Measurements from ENCODE around the gene MTA3. TPM values are rescaled to one million over a fixed set of nuclear protein-coding genes. Genes with fewer than 3 reads are reported as not detected.

Gene MTA3
- total RNA-seq, 1 donor from 2014 or later: 39.8 TPM

- H3K4me1 Mint-ChIP-seq (ENCODE audit: low read depth): peaks cover 25% of the 10 kb centered on the region
- no peaks in the 10 kb centered on the region for H3K9me3 Mint-ChIP-seq
- peaks cover 11% of the 10 kb centered on the region for H3K36me3 Mint-ChIP-seq (ENCODE audit: low read depth)
- no peak overlapping the region for H3K4me3 Mint-ChIP-seq (ENCODE audit: low read depth)
- intact Hi-C loops (cut with micrococcal nuclease): no loop called here
- H3K27me3 Mint-ChIP-seq (ENCODE audit: low read depth): no peaks in the 10 kb centered on the region
- H3K27ac Mint-ChIP-seq: no peak overlapping the region
- no peak for DNase-seq (ENCODE audit: low spot score)
These were observed 89.9 kb downstream of the MTA3 start for GRCh38 chr2:42658306-42658705.

GRCh38 chr2:42659609-42660008, 91.2 kb downstream of the MTA3 start:
- no peak for DNase-seq (ENCODE audit: low spot score)
- H3K9me3 Mint-ChIP-seq: no peaks in the 10 kb centered on the region
- H3K4me3 Mint-ChIP-seq (ENCODE audit: low read depth): no peak overlapping the region
- peaks cover 22% of the 10 kb centered on the region for H3K4me1 Mint-ChIP-seq (ENCODE audit: low read depth)
- H3K36me3 Mint-ChIP-seq (ENCODE audit: low read depth): peaks cover 9% of the 10 kb centered on the region
- H3K27me3 Mint-ChIP-seq (ENCODE audit: low read depth): no peaks in the 10 kb centered on the region
- intact Hi-C loops (cut with micrococcal nuclease): loop anchor here (5.0 to 10.0 kb wide), 2 partner anchors 85 to 147 kb away; no protein-coding TSS in a partner anchor
- no peak overlapping the region for H3K27ac Mint-ChIP-seq

- peak; percentile 39 for DNase-seq (ENCODE audit: low spot score)
- Mint-ChIP-seq H3K36me3 (ENCODE audit: low read depth) (peaks cover 4% of the 10 kb centered on the region), H3K4me3 (ENCODE audit: low read depth) (no peak overlapping the region), H3K27me3 (ENCODE audit: low read depth) (no peaks in the 10 kb centered on the region), H3K4me1 (ENCODE audit: low read depth) (peaks cover 14% of the 10 kb centered on the region), H3K27ac (no peak overlapping the region), H3K9me3 (no peaks in the 10 kb centered on the region)
- intact Hi-C loops (cut with micrococcal nuclease): loop anchor here (1.0 to 10.0 kb wide), 3 partner anchors 88 to 168 kb away; no protein-coding TSS in a partner anchor
These were observed 94.8 kb downstream of the MTA3 start for GRCh38 chr2:42663106-42663780.

- Mint-ChIP-seq H3K9me3 (no peaks in the 10 kb centered on the region), H3K36me3 (ENCODE audit: low read depth) (peaks cover 3% of the 10 kb centered on the region), H3K27ac (no peak overlapping the region), H3K4me3 (ENCODE audit: low read depth) (no peak overlapping the region), H3K4me1 (ENCODE audit: low read depth) (peaks cover 14% of the 10 kb centered on the region), H3K27me3 (ENCODE audit: low read depth) (no peaks in the 10 kb centered on the region)
- intact Hi-C loops (cut with micrococcal nuclease): loop anchor here (1.0 to 10.0 kb wide), 3 partner anchors 89 to 169 kb away; no protein-coding TSS in a partner anchor
- no peak for DNase-seq (ENCODE audit: low spot score)
These were observed 95.4 kb downstream of the MTA3 start for GRCh38 chr2:42663828-42664227.

- Mint-ChIP-seq H3K27me3 (ENCODE audit: low read depth) (no peaks in the 10 kb centered on the region), H3K4me1 (ENCODE audit: low read depth) (peaks cover 5% of the 10 kb centered on the region), H3K9me3 (no peaks in the 10 kb centered on the region), H3K36me3 (ENCODE audit: low read depth) (peaks cover 5% of the 10 kb centered on the region), H3K27ac (no peak overlapping the region), H3K4me3 (ENCODE audit: low read depth) (no peak overlapping the region)
- DNase-seq (ENCODE audit: low spot score): no peak
- intact Hi-C loops (cut with micrococcal nuclease): no loop called here
These were observed 105.7 kb downstream of the MTA3 start for GRCh38 chr2:42673989-42674579.

- Mint-ChIP-seq H3K27ac (no peak overlapping the region), H3K4me1 (ENCODE audit: low read depth) (no peaks in the 10 kb centered on the region), H3K27me3 (ENCODE audit: low read depth) (no peaks in the 10 kb centered on the region), H3K36me3 (ENCODE audit: low read depth) (peaks cover 5% of the 10 kb centered on the region), H3K9me3 (no peaks in the 10 kb centered on the region), H3K4me3 (ENCODE audit: low read depth) (no peak overlapping the region)
- DNase-seq (ENCODE audit: low spot score): no peak
- intact Hi-C loops (cut with micrococcal nuclease): no loop called here
These were observed 107.4 kb downstream of the MTA3 start for GRCh38 chr2:42675815-42676214.

- intact Hi-C loops (cut with micrococcal nuclease): no loop called here
- Mint-ChIP-seq H3K27me3 (ENCODE audit: low read depth) (no peaks in the 10 kb centered on the region), H3K4me1 (ENCODE audit: low read depth) (peaks cover 1% of the 10 kb centered on the region), H3K4me3 (ENCODE audit: low read depth) (no peak overlapping the region), H3K27ac (no peak overlapping the region), H3K9me3 (no peaks in the 10 kb centered on the region), H3K36me3 (ENCODE audit: low read depth) (peaks cover 9% of the 10 kb centered on the region)
- no peak for DNase-seq (ENCODE audit: low spot score)
These were observed 116.9 kb downstream of the MTA3 start for GRCh38 chr2:42685303-42685702.

- peaks cover 14% of the 10 kb centered on the region for H3K4me1 Mint-ChIP-seq (ENCODE audit: low read depth)
- H3K27ac Mint-ChIP-seq: peak overlapping the region; percentile 40
- no peaks in the 10 kb centered on the region for H3K27me3 Mint-ChIP-seq (ENCODE audit: low read depth)
- H3K9me3 Mint-ChIP-seq: no peaks in the 10 kb centered on the region
- H3K36me3 Mint-ChIP-seq (ENCODE audit: low read depth): peaks cover 13% of the 10 kb centered on the region
- intact Hi-C loops (cut with micrococcal nuclease): no loop called here
- H3K4me3 Mint-ChIP-seq (ENCODE audit: low read depth): no peak overlapping the region
- no peak for DNase-seq (ENCODE audit: low spot score)
These were observed 124.7 kb downstream of the MTA3 start for GRCh38 chr2:42693013-42693615.

GRCh38 chr2:42693688-42694479, 125.5 kb downstream of the MTA3 start:
- DNase-seq (ENCODE audit: low spot score): no peak
- intact Hi-C loops (cut with micrococcal nuclease): no loop called here
- Mint-ChIP-seq H3K4me1 (ENCODE audit: low read depth) (peaks cover 14% of the 10 kb centered on the region), H3K9me3 (no peaks in the 10 kb centered on the region), H3K27me3 (ENCODE audit: low read depth) (no peaks in the 10 kb centered on the region), H3K27ac (no peak overlapping the region), H3K36me3 (ENCODE audit: low read depth) (peaks cover 13% of the 10 kb centered on the region), H3K4me3 (ENCODE audit: low read depth) (no peak overlapping the region)

GRCh38 chr2:42696987-42697386, 128.6 kb downstream of the MTA3 start:
- H3K36me3 Mint-ChIP-seq (ENCODE audit: low read depth): peaks cover 6% of the 10 kb centered on the region
- peaks cover 14% of the 10 kb centered on the region for H3K4me1 Mint-ChIP-seq (ENCODE audit: low read depth)
- H3K27me3 Mint-ChIP-seq (ENCODE audit: low read depth): no peaks in the 10 kb centered on the region
- no peak for DNase-seq (ENCODE audit: low spot score)
- H3K27ac Mint-ChIP-seq: no peak overlapping the region
- intact Hi-C loops (cut with micrococcal nuclease): no loop called here
- H3K9me3 Mint-ChIP-seq: no peaks in the 10 kb centered on the region
- H3K4me3 Mint-ChIP-seq (ENCODE audit: low read depth): no peak overlapping the region

- intact Hi-C loops (cut with micrococcal nuclease): no loop called here
- Mint-ChIP-seq H3K4me3 (ENCODE audit: low read depth) (no peak overlapping the region), H3K27ac (no peak overlapping the region), H3K27me3 (ENCODE audit: low read depth) (no peaks in the 10 kb centered on the region), H3K9me3 (no peaks in the 10 kb centered on the region), H3K36me3 (ENCODE audit: low read depth) (no peaks in the 10 kb centered on the region), H3K4me1 (ENCODE audit: low read depth) (no peaks in the 10 kb centered on the region)
- DNase-seq (ENCODE audit: low spot score): no peak
These were observed 130.5 kb downstream of the MTA3 start for GRCh38 chr2:42698940-42699339.

GRCh38 chr2:42706836-42707235, 138.4 kb downstream of the MTA3 start:
- Mint-ChIP-seq H3K27me3 (ENCODE audit: low read depth) (no peaks in the 10 kb centered on the region), H3K27ac (no peak overlapping the region), H3K4me3 (ENCODE audit: low read depth) (no peak overlapping the region), H3K9me3 (no peaks in the 10 kb centered on the region), H3K36me3 (ENCODE audit: low read depth) (peaks cover 7% of the 10 kb centered on the region), H3K4me1 (ENCODE audit: low read depth) (no peaks in the 10 kb centered on the region)
- intact Hi-C loops (cut with micrococcal nuclease): no loop called here
- no peak for DNase-seq (ENCODE audit: low spot score)

Measured in activated T-helper 2 cell treated with anti-CD3 and anti-CD28 coated beads, Interferon-gamma antibody, Interleukin-2, Interleukin-4, amounts not matched to agents 10 μg/mL and 5 μg/mL and 100 μg/mL, durations not matched to agents 14 hours and 24 hours and 36 hours (primary cell).